T47D (cell line): ENCODE measurements around the gene DDX51.
"Not testable (repeated sequence)": the region's sequence is repeated elsewhere in the genome, so short reads cannot be mapped to it uniquely, and the experiment has no call there.

ENCODE experiments used
- DNase-seq, 2 experiments: peaks; one replicate each; pipeline versions ENCODE4 v3.0.0 to v3.0.0-alpha.2; 2011 to 2012; ENCODE audit warnings: low read depth in 1 of 2, low spot score in 1 of 2
- JUND ChIP-seq: IDR thresholded peaks from 2 replicates; pipeline ENCODE4 v1.6.1; 2012; ENCODE audit warnings: low read depth
- in situ Hi-C: cut with HindIII; loops from 2 replicates; pipeline ENCODE4 v1.10.0; 2016; ENCODE audit warnings: low sequenced_read_pairs, low pct_unique_long_range_greater_than_20kb

The DDX51 gene

GRCh38 chr12:132143336-132144071 is 615 bp downstream of the DDX51 start:
- DNase-seq = no peak
- no peak for TF ChIP-seq JUND
- in situ Hi-C loops = no loop called here

- in situ Hi-C loops = no loop called here
- DNase-seq = no peak
- TF ChIP-seq JUND = no peak
Observed at GRCh38 chr12:132142679-132143335, 1.3 kb downstream of the DDX51 start.

- no peak for TF ChIP-seq JUND
- DNase-seq = no peak
- in situ Hi-C loops = no loop called here
Observed at GRCh38 chr12:132141976-132142678, 2.0 kb downstream of the DDX51 start.

- no peak for TF ChIP-seq JUND
- in situ Hi-C loops = no loop called here
- DNase-seq = no peak
Observed at GRCh38 chr12:132140918-132141841, 2.9 kb downstream of the DDX51 start.

GRCh38 chr12:132140501-132140900 is 3.6 kb downstream of the DDX51 start:
- in situ Hi-C loops = no loop called here
- DNase-seq = no peak
- TF ChIP-seq JUND = no peak

- TF ChIP-seq JUND = no peak
- DNase-seq = no peak
- in situ Hi-C loops = no loop called here
Observed at GRCh38 chr12:132139912-132140311, 4.2 kb downstream of the DDX51 start.

- in situ Hi-C loops = no loop called here
- DNase-seq = no peak
- TF ChIP-seq JUND = no peak
Observed at GRCh38 chr12:132138941-132139871, 4.9 kb downstream of the DDX51 start.

GRCh38 chr12:132137483-132138125 is 6.5 kb downstream of the DDX51 start:
- TF ChIP-seq JUND = no peak
- DNase-seq = no peak
- in situ Hi-C loops = no loop called here

GRCh38 chr12:132136226-132136625 is 7.9 kb downstream of the DDX51 start:
- in situ Hi-C loops, DNase-seq: not testable (repeated sequence)

GRCh38 chr12:132134653-132135183 is 9.4 kb downstream of the DDX51 start:
- DNase-seq, in situ Hi-C loops: not testable (repeated sequence)
